Measurements from ENCODE around the gene RS1.

RS1 gene

DNA sequence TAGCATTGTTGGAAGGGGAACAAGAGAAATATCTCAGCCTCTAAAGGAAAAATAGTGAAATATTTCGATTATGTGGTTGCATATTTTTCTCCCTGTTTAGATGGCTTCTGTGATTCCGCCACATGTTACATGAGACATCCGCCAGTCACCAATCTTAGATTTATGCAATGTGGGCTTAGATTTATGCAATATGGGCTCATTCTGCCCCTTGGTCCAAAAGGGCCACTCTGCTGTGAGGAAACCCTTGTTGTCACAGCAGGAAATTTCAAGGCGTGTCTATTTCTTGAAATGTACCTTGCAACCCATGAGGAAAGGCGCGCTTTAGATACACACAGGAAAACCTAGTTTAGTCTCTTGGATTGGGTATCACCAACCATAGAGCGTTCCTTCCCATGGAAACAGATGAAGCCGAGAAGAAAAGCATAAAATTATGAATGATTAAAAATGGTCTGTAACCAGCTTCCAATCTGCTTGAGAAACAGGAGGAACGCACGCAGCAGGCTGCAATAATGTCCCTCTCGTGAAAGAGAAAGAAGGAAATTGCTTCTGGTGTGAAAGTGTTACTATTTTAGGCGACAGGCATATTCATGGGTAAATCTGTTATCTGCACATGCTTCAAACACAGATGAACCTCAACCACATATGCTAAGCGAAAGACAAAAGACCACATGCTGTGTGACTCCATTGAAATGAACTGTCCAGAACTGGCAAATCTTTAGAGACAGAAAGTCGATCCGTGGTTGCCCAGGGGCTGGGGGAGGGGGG, 3.7 kb downstream of the RS1 start:
- DNase-seq = no peak

DNA sequence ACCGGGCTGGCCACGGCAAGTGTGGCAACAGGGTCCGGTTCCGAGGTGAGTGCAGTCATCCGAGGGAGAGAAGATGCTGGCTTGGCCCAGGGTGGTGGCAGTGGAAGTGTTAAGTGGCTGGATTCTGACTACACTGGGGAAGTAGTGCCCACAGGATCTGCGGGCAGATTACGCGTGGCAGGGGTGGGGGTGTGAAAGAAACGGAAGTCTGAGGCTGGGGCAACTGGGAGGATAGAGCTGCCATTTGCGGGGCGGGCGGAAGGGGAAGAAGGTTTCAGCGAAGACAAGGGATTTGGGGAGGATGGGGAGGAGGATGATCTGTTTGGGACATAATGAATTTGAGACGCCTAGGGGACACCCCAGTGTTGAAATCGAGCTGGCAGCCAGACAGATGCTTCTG, 5.3 kb downstream of the RS1 start:
- DNase-seq = no peak

DNA sequence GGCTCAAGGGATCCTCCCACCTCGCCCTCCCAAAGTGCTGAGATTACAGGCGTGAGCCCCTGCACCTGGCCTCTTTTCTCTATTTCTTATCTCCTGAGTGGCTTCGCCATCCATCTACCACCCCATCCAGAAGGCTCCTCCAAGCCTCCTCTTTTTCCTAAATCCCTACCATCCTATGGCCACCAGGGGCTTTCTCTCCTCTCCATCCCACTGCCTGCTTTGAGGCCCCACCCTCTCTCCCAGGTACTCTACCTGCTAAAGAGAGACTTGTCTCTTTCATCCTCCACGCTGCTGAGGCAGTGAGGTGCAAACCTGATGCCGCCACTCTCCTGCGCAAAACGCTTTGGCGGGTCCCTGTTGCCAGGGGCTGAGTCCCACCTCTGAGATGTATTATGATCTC, 7.0 kb downstream of the RS1 start:
- DNase-seq = no peak

DNA sequence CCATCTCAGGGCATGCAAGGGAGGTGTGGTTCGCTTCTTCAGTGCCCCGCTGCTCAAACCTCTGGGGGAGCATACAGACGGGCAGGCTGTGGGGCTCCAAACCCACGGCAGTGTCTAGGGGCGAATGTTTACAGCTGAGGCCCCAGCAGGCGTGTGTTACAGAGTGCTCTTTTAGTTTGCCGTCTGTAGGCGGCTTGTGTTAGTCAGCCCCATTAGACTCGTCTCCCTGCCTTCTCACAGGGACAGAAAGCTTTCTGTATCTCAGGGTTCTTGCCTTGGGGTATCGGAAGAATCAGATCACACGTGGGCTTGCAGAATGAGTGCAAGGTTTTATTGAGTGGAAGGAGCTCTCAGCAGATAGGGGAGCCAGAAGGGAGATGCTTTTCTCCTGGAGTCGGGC, 10.6 kb downstream of the RS1 start:
- DNase-seq = no peak

DNA sequence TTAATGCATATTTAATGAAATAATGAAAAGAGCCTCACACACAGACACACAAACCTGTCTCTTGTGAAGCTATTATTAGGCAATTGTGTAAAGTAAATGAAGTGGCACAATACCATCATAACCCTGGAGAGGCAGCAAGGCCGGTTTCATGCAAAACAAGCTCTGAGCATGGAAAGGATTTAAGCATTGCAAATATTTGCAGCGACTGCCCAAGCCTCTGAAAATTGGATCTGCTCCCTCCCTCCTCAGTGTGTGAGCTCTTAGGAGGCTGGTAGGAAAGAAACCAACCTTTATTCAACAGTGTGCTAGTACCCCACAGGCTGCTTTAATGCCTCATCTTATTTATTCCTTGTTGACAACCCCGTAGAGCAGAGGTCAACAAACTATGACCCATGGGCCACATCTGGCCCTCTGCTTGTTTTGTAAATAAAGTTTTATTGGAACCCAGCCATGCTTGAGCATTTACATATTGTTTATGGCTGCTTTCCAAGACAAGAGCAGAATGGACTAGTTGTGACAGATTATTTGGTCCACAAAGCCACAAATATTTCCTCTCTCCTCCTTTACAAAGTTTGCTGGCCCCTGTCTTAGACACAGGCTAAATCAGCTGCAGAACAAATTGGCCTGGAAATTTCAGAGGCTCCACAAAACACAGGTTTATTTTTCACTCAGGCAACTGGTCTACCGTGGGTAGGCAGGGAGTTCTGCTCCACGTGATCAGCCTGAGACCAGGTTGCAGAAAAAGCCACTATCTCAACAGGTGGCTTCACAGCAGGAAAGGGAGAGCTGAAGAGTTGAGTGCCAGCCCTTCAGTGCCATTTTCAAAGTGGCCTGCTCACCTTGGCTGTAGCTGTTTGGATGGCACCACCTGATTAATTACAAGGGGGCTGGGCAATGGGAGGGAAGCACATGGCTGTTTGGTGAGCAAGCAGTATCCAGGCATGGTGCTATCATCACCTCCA, 16.8 kb downstream of the RS1 start:
- DNase-seq = no peak

DNA sequence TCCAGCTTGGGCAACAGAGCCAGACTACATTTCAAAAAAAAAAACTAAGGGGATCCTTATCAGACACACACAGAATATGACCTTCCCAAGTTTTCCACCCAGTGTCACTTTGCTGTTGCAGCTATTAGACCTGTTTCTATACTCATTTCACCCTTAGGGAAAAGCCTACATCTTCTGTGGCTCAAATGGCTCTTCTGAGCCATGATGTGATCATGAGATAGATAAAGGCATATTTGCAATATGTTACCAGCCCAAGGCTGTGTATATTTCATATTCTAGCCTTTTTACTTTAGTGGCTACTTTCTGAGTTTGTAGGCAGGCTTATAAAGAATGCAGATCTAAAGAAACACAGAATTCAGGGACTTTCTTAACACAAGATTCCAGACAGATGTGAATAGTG, 19.3 kb downstream of the RS1 start:
- DNase-seq = no peak

DNA sequence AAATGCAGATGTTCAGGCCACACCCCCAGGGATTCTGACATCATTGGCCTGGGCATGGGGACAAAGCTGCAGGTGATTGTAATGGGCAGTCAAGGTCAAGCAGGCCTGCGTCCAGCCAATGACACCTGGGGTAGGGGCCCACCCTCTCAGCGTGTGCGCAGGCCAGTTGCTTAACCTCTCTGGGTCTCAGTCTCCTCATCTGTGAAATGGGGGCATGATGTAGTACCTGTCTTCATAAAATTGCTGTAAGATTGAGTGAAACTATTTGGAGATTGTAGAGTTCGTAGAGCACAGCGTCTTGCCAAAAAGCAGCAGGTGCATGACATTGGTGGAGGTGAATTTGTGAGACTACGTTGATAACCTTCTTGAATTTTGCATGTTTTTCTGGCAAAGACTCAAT, 21.2 kb downstream of the RS1 start:
- DNase-seq = no peak

DNA sequence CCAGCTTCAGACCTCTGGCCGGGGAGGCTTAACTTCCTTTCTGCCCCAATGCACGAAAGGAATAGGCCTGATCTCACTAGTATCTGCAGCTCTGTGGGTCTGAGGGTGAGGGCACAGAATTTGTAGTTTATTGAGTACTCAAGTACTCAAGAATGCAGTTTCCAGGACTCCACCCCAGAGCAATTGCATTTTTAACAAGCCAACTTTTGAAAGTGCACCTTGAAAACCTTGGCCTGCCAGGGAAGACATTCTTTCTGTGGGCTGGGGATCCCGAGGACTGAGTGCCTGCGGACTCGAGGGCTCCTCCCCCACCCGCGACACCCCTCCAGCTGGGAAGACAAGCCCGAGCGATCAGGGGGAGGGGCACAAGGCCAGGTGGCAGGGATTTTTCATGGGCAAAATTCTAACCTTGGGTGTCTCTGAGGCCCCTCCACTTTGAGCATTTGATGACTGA, 22.4 kb downstream of the RS1 start:
- DNase-seq = no peak

DNA sequence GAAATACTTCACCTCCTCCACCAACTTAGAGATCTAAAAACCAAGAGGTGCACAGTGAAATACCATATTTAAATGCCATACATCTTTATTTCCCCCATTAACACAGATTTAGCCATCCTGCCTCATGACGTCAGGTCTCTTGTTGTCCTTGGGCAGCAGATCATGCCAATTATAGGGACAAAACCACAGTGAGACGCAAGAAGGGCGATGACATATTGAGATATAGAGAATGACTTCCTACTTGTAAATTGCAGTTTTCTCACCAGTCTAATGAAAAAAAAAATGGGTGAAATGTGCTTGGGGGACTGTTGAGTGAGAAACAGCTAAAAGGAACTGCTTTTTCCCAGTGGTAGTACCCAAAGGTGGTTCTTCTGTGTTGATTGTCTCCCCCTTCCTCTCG, 24.3 kb downstream of the RS1 start:
- DNase-seq = no peak

DNA sequence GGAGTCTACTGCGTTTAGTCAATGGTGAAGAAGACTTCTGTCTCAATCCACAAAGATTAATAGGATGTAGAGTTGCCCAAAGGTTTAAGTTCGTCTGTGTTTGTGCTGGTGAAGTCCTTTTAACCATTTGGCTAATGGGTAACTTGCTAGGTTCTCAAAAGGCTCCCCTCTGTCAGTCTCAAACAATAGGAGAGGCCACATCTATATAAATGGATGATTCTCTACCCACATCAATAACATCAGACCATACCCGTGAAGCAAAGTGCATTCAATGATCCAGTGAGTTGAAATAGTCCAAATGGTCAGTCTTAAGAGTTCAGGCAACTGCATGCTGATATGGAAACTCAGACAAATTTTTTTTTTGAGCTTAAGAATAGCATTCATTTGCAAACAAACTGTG, 28.1 kb downstream of the RS1 start:
- no peak for DNase-seq

DNA sequence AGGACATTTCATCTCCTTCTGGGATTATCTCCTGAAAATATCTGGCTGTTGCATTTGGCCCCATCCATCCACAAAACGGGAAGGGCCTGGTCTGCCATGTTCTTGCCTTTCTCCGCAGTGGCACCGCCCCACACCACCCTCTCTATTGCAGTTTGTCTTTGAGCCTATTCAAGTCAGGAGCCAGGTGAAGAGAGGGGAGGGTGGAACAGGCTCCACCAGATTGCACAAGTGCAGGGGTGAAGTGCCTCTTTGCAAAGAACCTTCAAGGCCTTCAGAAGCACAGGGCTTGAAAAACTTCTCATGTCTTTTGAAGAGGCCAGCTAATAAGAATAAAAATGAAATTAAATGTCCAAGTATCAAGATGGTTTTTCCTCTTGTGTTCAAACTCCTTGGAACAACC, 28.7 kb downstream of the RS1 start:
- DNase-seq = no peak

DNA sequence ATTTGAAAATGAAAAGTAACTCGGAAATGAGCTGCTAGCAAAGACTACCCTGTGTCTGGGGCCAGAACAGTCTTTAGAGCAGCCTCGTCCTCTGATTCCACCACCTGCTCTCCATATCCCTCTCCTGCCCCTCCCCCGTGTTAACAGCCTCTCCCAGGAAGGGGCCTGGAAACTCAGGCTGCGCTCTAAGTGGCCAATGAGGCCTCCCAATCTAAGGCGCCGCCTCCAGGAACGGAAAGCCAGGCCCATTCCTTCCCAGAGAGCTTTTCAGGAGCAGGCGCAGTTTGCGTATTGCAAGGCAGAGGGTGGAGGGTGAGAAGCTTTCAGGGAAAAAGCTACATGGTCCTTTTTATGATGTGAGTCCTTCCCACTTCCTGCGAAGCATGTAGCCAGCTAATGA, 31.2 kb downstream of the RS1 start:
- DNase-seq = no peak

DNA sequence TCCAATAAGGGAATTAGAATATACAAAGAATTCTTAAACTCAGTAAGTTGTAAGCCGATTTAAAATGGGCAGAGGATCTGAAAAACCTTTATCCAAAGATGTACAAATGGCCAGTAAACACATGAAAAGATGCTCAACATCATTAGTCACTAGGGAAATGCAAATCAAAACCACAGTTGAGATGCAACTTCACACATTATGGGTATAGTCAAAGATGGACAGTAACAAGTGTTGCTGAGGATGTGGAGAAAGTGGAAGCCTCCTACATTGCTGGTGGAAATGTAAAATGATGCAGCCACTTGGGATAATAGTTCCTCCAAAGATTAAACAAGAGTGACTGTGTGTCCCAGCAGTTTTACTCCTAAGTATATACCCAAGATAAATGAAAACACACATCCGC, 32.6 kb downstream of the RS1 start:
- DNase-seq = no peak

DNA sequence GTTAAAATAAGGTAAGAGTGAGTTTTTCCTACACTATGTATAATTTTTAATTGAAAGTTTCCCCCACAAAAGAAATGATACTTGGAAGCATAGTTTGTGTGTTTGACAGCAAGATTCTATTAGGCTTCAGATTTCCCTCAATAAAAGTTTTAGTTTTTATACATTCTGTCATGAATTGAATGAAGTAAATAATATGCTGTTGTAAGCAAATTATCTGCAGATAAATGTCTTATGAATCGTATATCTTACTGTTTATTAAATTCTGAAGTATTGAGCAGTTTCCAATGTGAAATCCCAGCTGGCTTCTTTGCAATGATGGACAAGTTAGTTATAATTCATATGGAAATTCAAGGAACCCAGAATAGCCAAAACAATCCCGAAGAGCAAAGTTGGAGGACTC, 33.5 kb downstream of the RS1 start:
- no peak for DNase-seq

DNA sequence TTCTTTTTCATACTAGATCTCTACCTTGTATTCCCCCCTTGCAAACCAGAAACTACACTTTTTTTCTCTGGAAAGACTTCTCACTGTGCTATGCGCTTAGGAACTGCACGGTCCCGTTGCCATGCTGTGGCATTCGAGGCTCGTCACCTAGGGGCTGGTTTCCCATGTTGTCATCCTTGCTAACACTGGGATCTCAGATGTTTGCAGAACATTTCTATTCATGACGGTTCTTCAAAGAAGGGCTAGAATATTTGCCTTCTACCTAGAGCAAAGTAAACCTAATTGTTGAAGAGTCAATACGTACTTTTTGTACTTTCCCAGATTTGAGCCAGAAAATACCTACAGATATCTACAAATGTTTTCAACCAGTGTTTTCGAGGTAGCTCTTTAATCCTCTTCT, 41.0 kb downstream of the RS1 start:
- DNase-seq = no peak

DNA sequence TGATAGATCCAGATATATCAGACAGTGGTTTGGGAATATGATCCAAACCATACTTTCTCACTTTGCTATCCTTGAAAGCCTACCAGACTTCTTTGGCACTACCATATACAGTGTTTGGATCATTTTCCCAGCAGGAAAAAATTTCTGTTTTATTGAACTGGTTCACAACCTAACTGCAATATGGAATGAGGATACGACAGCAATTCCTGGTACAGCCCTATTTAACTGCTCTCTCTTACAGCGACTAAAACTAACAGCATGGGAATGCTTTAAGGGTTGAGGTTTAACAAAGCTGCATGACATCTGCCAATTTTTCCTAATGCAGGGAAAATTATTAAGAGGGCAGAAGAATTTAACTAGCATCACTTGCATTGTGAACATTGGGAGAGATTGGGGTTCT, 47.3 kb downstream of the RS1 start:
- no peak for DNase-seq

DNA sequence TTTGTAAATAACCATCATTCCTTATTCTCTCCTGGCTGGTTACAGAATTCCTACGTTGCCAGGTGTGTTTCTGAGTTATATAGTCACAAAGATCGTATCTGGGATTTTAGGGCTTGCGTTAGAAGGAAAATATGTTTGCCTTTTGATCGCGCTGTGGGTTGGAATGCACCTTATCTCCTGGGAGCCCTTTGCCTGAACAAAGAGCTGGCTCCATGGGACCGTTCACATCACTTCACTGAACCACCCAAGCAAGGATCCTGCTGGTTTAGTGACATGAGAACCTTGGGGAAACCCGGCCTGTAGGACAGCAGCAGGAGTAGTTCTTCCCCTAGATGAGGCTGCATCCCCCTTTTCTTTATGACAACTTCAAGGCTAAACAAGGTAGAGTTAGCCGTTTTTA, 51.6 kb downstream of the RS1 start:
- no peak for DNase-seq

DNA sequence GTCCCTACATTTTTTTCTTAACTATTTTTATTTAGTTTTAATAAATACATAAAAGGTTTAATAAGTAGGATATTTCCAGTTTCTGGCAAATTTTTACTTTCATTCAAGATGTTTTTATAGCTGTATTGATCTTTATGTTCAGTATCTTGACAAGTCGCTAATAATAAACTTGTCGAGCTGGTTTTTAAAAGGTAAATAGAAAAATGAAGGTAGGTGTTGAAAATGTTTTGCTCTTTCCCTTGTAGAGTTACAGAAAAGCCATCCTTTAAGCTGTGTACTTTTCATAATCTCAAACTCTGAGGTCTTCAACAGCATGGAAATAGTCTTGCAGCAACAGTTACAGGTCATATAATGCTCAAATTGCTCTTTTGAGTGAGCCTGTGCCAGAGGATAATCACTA, 52.6 kb downstream of the RS1 start:
- DNase-seq = no peak

DNA sequence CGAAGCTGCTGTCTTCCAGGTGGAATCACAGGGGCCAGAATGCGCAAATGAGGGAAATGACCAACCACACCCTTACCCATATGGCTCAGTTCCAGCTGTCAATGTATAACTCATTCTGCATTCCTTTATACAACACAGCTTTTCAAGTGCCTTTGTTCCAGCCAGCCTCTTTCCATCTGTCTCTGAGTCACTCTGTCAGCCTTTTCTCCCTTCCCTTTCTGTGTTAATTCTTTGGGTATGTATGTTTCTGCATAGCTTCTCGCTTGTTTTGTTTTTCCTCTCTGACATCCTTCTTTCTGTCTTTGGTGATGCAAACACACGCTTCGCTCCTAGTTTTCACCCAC, 54.5 kb downstream of the RS1 start:
- no peak for DNase-seq

DNA sequence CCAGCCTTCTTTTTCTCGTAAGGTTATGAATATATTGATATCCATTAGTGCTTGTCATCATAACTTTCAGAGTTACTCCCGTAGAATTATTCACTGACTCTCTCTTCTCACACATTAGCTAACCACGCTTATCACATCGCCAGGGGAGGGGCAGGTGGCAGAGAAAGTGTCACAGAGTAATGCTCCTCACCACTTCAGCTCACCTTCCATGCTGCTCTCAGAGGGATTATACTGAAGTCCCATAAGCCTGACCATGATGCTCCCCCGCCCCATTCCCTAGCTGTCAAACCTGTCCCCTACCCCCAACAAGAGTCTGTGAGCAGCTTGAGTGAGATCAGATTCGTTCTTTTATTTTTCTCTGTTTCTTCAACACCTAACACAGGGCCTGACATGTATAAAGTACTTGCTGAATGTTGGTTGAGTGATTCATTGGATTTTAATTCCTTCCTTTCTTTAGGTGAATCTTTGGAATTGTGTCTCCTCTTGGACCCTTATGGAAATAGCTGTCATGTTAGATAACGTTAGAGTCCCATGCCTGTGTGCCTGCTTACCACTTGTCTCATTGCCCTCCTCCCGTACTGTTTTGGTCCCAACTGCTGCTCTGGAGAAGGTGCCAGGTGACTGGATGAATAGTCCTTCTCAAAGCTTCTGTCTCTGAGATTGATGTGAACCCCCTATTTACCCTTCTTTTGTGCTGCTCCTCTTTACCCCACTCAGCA, 55.1 kb downstream of the RS1 start:
- no peak for DNase-seq

DNA sequence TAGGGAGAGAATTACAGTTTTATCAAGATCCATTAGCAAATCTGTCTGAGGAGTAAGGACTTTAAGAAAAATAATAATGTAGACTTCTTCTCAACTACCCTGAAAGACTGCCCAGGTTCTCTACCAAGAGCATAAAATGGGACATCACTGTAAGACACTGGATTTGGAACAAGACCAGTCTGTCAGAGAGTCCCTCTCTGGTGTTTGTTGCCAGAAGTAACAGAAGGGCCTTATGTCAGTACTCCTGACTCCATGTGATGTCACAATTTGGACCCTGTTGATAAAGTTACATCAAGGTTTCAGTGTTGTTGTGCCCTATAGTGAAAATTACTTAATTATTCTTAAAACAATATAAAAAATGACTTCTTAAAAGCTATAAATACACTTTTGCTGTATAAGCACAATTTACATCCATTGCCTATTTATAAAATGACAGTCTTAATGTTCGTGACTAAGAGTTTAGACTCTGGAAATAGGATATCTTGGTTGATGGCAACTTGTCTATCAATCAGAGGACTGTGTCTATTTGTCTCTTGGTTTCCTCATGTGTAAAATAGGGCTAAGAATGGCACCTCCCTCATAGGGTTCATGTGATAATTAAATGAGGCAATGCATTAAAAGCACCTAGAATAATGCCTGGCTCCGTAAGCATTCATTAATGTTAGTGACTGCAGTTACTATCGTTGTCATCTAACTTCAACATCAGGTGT, 57.8 kb downstream of the RS1 start:
- no peak for DNase-seq

DNA sequence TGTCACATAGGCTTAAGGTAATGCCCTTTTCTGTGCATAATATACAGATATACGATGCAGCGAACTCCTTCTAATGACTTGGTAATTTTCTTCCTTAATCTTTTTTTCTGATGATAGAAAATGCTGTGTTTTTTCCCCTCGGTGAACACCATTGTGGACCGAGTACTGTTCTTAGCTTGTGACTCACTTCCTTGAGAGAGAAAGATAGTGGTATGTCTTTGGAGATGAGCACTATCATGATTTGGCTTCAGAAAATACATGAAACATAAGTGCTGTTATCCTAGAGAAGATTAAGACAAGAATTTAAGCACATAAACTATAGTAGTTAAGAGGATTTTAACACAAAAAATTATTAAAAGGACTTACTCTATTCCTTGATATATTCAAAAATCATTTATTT, 63.9 kb downstream of the RS1 start:
- DNase-seq = no peak

DNA sequence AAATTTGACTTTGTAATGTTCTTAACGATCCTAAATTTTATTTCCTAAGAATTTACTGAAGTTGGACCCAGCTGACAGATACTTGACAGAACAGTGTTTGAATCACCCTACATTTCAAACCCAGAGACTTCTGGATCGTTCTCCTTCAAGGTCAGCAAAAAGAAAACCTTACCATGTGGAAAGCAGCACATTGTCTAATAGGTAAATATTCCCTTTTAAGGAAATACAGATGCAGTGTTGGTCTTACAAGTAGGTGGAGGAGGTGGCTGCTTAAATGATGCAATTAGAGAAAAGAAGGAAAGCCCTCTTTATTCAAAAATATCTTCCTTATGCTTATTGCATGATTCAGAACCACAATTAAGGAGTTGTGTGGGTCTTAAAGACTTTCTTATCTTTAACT, 73.5 kb downstream of the RS1 start:
- no peak for DNase-seq

Data from stimulated activated CD4-positive, alpha-beta T cell treated with anti-CD3 and anti-CD28 coated beads, Interleukin-12 subunit alpha, Interleukin-12 subunit beta, amount 100 ng/mL, for 4 hours (primary cell).